MV-4-11 (cell line): ENCODE data around the gene BFAR.
A peak's percentile ranks its signal among the peaks of the same experiment; 100 is the strongest.
"Not testable (repeated sequence)": the region's sequence is repeated elsewhere in the genome, so short reads cannot be mapped to it uniquely, and the experiment has no call there.

Source experiments
- DNase-seq: peaks from one replicate; lab custom pipeline; 2025; lab: John Stamatoyannopoulos, UW

Gene BFAR

GRCh38 chr16:14635395-14636165 is 2.8 kb downstream of the BFAR start:
- no peak for DNase-seq

- not testable (repeated sequence) for DNase-seq
These were observed 3.6 kb downstream of the BFAR start for GRCh38 chr16:14636179-14636950.

GRCh38 chr16:14636951-14637240 is 4.1 kb downstream of the BFAR start:
- DNase-seq = not testable (repeated sequence)

- DNase-seq = no peak
These were observed 7.8 kb downstream of the BFAR start for GRCh38 chr16:14640538-14640937.

GRCh38 chr16:14641206-14641605 is 8.5 kb downstream of the BFAR start:
- no peak for DNase-seq

- DNase-seq = peak; percentile 50
These were observed 9.2 kb downstream of the BFAR start for GRCh38 chr16:14641926-14642325.

GRCh38 chr16:14649816-14650215 is 17.1 kb downstream of the BFAR start:
- no peak for DNase-seq

GRCh38 chr16:14650629-14651028 is 17.9 kb downstream of the BFAR start:
- no peak for DNase-seq

GRCh38 chr16:14652726-14653125 is 20.0 kb downstream of the BFAR start:
- DNase-seq = no peak

GRCh38 chr16:14658063-14658462 is 25.3 kb downstream of the BFAR start:
- peak; percentile 6 for DNase-seq

GRCh38 chr16:14667347-14668266 is 34.9 kb downstream of the BFAR start:
- DNase-seq = no peak

- DNase-seq = no peak
These were observed 35.9 kb downstream of the BFAR start for GRCh38 chr16:14668556-14669223.

- no peak for DNase-seq
These were observed 37.0 kb downstream of the BFAR start for GRCh38 chr16:14669776-14670175.

- peak; percentile 25 for DNase-seq
These were observed 39.7 kb downstream of the BFAR start for GRCh38 chr16:14672403-14672971.

- no peak for DNase-seq
These were observed 43.9 kb downstream of the BFAR start for GRCh38 chr16:14676633-14677032.

GRCh38 chr16:14677627-14678026 is 44.9 kb downstream of the BFAR start:
- no peak for DNase-seq

GRCh38 chr16:14678748-14679497 is 46.2 kb downstream of the BFAR start:
- DNase-seq = no peak

GRCh38 chr16:14680396-14680795 is 47.6 kb downstream of the BFAR start:
- not testable (repeated sequence) for DNase-seq

GRCh38 chr16:14681115-14681514 is 48.4 kb downstream of the BFAR start:
- DNase-seq = no peak

GRCh38 chr16:14682121-14682520 is 49.4 kb downstream of the BFAR start:
- DNase-seq = no peak
